HL-60 (cell line): ENCODE measurements around the gene MAP3K19.

Experiments used
- CTCF ChIP-seq: IDR thresholded peaks from one replicate; pipeline ENCODE4 v1.5.1; 2011; ENCODE audit warnings: low read length, control low read depth, inconsistent platforms; ENCODE audit not compliant: insufficient read depth
- GABPA ChIP-seq: IDR thresholded peaks from 2 replicates; pipeline ENCODE4 v1.6.1; 2012; ENCODE audit warnings: low read depth
- POLR2AphosphoS5 ChIP-seq: IDR thresholded peaks from 2 replicates; pipeline ENCODE4 v1.6.1; 2012; ENCODE audit warnings: low read depth
- REST ChIP-seq: IDR thresholded peaks from 2 replicates; pipeline ENCODE4 v1.6.1; 2012; ENCODE audit warnings: low read depth; ENCODE audit not compliant: insufficient replicate concordance
- SPI1 ChIP-seq: IDR thresholded peaks from 2 replicates; pipeline ENCODE4 v1.6.1; 2012; ENCODE audit warnings: low read depth, mild to moderate bottlenecking, borderline replicate concordance

GRCh38 chr2:135093670-135094330 is 46.6 kb upstream of the MAP3K19 start:
- TF ChIP-seq CTCF (no peak), REST (no peak), POLR2AphosphoS5 (no peak), GABPA (no peak), SPI1 (no peak)
